ENCODE measurements around the gene FA2H. TPM values are rescaled to one million over a fixed set of nuclear protein-coding genes. Genes with fewer than 3 reads are reported as not detected.
A peak's percentile ranks its signal among the peaks of the same experiment; 100 is the strongest.
"Not testable (repeated sequence)": the region's sequence is repeated elsewhere in the genome, so short reads cannot be mapped to it uniquely, and the experiment has no call there.

Gene FA2H
- total RNA-seq, 1 donor from 2014 or later, result not detected

- DNase-seq (ENCODE audit: low read depth in 2 of 2), result no peak
Measured at GRCh38 chr16:74724820-74725549, 49.6 kb downstream of the FA2H start.

- DNase-seq (ENCODE audit: low read depth in 2 of 2), result no peak
Measured at GRCh38 chr16:74723256-74723655, 51.4 kb downstream of the FA2H start.

DNA sequence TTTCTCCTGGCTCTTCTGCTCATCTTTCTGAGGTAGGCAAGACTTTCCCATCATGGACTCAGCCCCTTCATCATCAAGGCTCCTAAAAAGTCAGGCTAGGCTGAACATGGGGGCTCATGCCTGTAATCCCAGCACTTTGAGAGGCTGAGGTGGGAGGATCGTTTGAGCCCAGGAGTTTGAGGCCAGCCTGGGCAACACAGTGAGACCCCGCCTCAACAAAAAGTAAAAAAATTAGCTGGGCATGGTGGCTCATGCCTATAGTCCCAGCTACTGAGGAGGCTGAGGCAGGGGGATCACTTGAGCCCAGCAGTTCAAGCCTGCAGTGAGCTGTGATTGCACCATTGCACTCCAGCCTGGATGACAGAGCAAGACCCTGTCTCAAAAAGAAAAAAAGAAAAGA is 52.5 kb downstream of the FA2H start:
- not testable (repeated sequence) for DNase-seq (ENCODE audit: low read depth in 2 of 2)

GRCh38 chr16:74721716-74722115 is 52.9 kb downstream of the FA2H start:
- no peak for DNase-seq (ENCODE audit: low read depth in 2 of 2)

DNA sequence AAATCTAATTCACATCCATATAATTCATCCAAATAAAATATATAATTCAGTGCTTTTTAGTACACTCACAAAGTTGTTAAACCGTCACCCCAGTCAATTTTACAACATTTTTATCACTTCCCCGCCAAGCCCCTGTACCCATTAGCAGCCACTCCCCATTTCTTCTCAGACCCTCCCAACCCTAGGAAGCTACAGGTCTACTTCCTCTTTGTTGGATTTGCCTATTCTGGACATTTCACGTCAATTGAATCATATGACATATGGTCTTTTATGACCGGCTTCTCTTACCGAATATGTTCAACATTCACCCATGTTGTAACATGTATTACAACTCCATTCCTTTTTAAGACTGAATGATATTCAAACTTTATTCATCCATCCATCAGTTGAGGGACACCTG is 54.0 kb downstream of the FA2H start:
- no peak for DNase-seq (ENCODE audit: low read depth in 2 of 2)

DNA sequence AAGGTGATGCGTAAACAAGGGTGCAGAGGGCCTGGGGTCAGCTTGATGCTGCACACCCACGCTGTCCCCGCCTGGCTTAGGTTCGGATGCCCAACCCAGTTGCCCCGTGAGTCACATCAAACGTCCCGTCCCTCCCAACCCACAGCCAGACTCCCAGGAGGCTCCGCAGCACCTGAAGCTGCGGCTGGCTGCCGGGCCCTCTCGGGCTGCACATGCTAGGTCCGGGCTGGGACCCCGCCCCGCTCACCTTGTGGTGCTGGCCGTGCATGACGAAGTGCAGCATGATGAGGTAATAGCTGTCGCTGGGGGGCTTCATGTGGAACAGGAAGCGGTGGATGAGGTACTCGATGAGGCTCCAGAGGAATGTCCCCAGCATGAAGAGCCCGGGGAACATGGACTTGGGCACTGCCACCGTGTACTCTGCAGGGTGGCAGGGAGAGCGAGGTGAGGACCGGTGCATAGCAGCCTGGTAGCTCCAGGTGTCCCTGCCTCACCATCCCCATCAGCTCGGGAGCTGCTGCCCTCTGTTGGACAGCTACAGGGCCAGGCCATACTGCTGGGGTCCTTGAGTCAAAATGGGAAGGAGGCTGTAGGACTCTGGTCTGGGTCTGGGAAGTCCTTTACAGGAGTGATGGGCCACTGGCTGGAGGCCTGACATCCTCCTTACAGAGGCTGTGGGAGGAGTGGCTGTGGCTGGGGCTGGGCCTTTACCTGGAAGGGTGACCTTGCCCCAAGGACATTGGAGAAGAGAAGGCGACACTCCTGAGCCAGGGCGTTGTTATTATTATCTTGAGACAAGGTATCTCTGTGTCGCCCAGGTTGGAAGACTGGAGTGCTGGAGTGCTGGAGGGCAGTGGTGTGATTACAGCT is 55.6 kb downstream of the FA2H start:
- DNase-seq (ENCODE audit: low read depth in 2 of 2), result no peak

DNA sequence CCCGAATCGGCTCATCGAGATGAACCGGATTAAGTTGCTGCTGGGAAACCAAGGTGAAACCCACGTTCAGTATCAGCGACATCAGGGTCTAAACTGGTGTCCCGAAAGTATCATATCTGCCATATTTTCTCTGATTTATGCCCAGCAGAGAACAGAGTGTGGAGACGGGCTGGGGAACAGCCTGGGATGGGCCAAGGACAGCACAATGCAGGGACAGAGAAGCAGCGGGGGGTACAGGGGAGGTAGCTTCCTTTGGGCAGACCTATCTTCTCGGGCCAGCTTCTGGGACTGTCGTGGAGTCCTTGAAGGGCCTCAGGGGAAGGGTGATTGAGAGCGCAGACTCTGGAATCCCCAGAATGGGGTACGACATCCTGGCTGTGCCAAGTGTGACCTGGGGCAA is 56.5 kb downstream of the FA2H start:
- no peak for DNase-seq (ENCODE audit: low read depth in 2 of 2)

- DNase-seq (ENCODE audit: low read depth in 2 of 2), result no peak
Measured at GRCh38 chr16:74717367-74717766, 57.3 kb downstream of the FA2H start.

- DNase-seq (ENCODE audit: low read depth in 2 of 2), result no peak
Measured at GRCh38 chr16:74716355-74716754, 58.3 kb downstream of the FA2H start.

DNA sequence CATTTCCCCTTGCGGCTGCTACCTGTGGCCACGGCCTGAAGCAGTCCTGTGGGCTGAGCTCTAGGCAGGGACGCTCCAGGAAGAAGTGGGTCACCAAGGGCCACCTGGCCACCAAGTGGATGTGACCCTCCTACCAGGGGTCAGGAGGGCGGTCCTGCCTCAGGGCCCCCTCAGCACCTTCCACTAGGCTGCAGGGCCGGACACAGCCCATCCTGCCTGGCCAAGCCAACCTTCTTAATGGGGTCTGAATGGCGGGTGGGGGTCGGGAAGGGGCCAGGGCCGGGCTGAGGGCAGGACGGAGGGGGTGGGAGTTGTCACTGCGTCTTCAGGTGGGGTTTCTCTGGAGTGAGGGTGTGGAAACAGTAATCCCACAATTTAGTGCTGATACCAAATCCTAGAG is 60.7 kb downstream of the FA2H start:
- DNase-seq (ENCODE audit: low read depth in 2 of 2), result no peak

DNA sequence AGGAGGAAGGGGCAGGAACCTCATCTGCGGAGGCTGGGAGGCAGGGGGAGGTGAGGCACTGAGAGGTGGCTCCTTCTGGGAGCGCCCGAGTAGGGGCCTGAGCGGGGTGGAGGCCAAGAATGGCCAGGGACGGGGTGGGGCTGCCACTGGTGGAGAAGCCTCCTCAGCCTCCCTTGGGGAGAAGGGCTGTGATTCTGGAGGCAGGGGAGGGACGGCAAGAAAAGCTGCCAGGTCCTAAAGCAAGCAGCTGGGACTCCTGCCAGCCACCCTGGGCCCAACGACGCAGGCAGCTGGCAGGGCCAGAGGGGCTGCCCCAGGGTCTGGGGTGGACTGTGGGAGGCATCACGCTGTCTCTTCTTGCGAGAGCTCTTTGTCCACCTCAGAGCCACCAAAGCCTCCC is 61.3 kb downstream of the FA2H start:
- DNase-seq (ENCODE audit: low read depth in 2 of 2), result no peak

- no peak for DNase-seq (ENCODE audit: low read depth in 2 of 2)
Measured at GRCh38 chr16:74711938-74712337, 62.7 kb downstream of the FA2H start.

DNA sequence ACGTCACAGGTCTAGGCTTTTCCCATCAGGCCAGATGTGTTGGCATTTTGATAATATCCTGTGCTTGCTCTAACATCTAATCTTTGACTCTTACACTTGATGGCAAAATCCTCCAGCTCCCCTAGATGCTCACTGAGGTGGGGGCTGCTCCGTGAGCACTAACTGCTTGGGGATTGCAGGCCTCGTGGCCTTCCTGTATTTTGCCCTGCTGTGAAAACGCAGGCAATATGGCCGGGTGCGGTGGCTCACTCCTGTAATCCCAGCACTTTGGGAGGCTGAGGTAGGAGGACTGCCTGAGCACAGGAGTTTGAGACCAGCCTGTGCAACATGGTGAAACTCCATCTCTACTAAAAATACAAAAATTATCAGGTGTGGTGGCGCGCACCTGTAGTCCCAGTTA is 64.2 kb downstream of the FA2H start:
- DNase-seq (ENCODE audit: low read depth in 2 of 2), result no peak

GRCh38 chr16:74709441-74709877 is 65.2 kb downstream of the FA2H start:
- DNase-seq (ENCODE audit: low read depth in 2 of 2), result peak; percentile 48 to 69

- peak; percentile 17 to 66 for DNase-seq (ENCODE audit: low read depth in 2 of 2)
Measured at GRCh38 chr16:74700438-74701225, 74.0 kb downstream of the FA2H start, which contains the start of gene MLKL. MLKL (minus strand) TSS chr16:74700862; CDS start chr16:74695757, 5,105 bp downstream.

GRCh38 chr16:74700116-74700437 is 74.5 kb downstream of the FA2H start:
- DNase-seq (ENCODE audit: low read depth in 2 of 2), result peak; percentile 2 to 25

GRCh38 chr16:74699666-74700065 is 75.0 kb downstream of the FA2H start:
- DNase-seq (ENCODE audit: low read depth in 2 of 2), result no peak

DNA sequence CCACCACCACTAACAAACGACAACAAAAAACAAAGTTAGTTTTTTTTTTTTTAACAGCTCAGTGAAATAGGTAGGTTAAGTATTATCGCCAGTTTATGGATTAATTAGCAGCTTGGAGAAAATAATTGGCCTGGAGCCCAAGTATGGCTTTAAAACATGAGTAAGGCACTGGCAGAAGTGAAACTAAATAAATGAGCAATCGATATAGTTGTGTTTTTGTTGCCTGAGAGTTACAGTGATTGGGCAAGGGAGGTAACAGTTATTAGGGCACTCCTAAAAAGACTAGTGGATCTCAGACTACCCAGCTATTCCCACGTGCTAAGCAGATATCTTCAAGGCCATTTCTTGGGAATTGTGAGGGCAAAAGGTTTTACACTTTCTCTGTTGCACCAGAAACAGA is 76.4 kb downstream of the FA2H start:
- no peak for DNase-seq (ENCODE audit: low read depth in 2 of 2)

- DNase-seq (ENCODE audit: low read depth in 2 of 2), result peak; percentile 89 to 92
Measured at GRCh38 chr16:74695450-74696422, 78.9 kb downstream of the FA2H start.

DNA sequence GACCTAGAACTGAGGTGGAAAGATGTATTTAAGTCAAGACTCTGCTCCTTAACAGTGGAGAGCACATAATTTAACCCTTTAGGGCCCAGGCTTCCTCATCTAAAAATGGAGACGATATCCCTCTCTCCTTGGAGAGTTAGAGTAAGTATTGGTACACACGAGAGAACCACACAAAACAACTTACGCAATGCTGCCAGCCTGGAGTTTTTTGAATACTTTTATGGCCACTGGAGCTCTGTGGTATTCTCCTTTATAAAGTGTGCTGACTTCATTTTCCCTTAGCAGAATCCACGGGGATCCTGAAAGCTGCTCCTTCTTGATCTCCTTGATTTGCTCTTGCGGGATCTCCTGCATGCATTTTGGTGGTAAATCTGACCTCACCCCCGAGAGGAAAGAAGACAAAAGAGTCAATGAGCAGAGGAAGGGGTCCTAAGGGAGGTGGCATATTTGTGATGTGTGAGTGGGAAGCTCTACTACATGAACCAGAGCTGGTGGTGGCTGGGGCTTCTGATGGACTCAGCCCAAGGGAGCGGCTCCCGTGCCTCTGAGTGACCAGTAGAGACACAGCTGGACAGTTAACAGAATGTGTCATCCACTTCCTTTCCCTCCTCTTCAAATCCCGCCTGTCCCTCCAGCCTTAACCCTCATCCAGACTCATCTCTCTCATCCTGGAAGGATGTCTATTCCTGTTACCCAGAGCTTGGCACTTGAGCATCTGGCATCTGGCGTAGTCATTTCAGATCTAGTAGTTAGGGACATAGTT is 83.3 kb downstream of the FA2H start:
- peak in 1 of 2 donors; percentile 7 for DNase-seq (ENCODE audit: low read depth in 2 of 2)

Measured in dermis microvascular lymphatic vessel endothelial cell (primary cell).